GM19324 (cell line): ENCODE results near the gene KHDRBS2.
"Not testable (repeated sequence)": the region's sequence is repeated elsewhere in the genome, so short reads cannot be mapped to it uniquely, and the experiment has no call there.

Source experiments
- ATAC-seq: cut with Tn5 transposase; IDR thresholded peaks from one replicate; pipeline ENCODE4 v1.9.1; 2021; ENCODE audit warnings: mild to moderate bottlenecking, moderate library complexity; ENCODE audit not compliant: unreplicated experiment, low FRiP score

The KHDRBS2 gene

GRCh38 chr6:61886608-61887259, 399.3 kb downstream of the KHDRBS2 start:
- ATAC-seq, result no peak

- ATAC-seq, result no peak
These were observed 416.2 kb downstream of the KHDRBS2 start for GRCh38 chr6:61869632-61870400.

- ATAC-seq, result no peak
These were observed 417.4 kb downstream of the KHDRBS2 start for GRCh38 chr6:61868507-61869080.

- ATAC-seq, result no peak
These were observed 418.4 kb downstream of the KHDRBS2 start for GRCh38 chr6:61867635-61868034.

GRCh38 chr6:61857541-61857940, 428.5 kb downstream of the KHDRBS2 start:
- no peak for ATAC-seq

- ATAC-seq, result no peak
These were observed 444.1 kb downstream of the KHDRBS2 start for GRCh38 chr6:61841958-61842357.

GRCh38 chr6:61835237-61835636, 450.8 kb downstream of the KHDRBS2 start:
- no peak for ATAC-seq

- no peak for ATAC-seq
These were observed 452.8 kb downstream of the KHDRBS2 start for GRCh38 chr6:61833176-61833755.

- no peak for ATAC-seq
These were observed 468.3 kb downstream of the KHDRBS2 start for GRCh38 chr6:61817716-61818115.

- no peak for ATAC-seq
These were observed 476.0 kb downstream of the KHDRBS2 start for GRCh38 chr6:61810047-61810446.

- no peak for ATAC-seq
These were observed 476.9 kb downstream of the KHDRBS2 start for GRCh38 chr6:61809004-61809595.

- ATAC-seq, result no peak
These were observed 498.0 kb downstream of the KHDRBS2 start for GRCh38 chr6:61787998-61788397.

GRCh38 chr6:61769446-61769845, 516.6 kb downstream of the KHDRBS2 start:
- not testable (repeated sequence) for ATAC-seq

GRCh38 chr6:61755739-61756138, 530.3 kb downstream of the KHDRBS2 start:
- no peak for ATAC-seq

GRCh38 chr6:61751986-61752385, 534.0 kb downstream of the KHDRBS2 start:
- no peak for ATAC-seq

- ATAC-seq, result no peak
These were observed 540.0 kb downstream of the KHDRBS2 start for GRCh38 chr6:61745994-61746393.

- no peak for ATAC-seq
These were observed 574.2 kb downstream of the KHDRBS2 start for GRCh38 chr6:61711849-61712248.

GRCh38 chr6:61688165-61688564, 597.9 kb downstream of the KHDRBS2 start:
- ATAC-seq, result no peak

GRCh38 chr6:61682562-61682961, 603.5 kb downstream of the KHDRBS2 start:
- ATAC-seq, result no peak

- no peak for ATAC-seq
These were observed 606.4 kb downstream of the KHDRBS2 start for GRCh38 chr6:61679625-61680024.

GRCh38 chr6:61675734-61676133, 610.3 kb downstream of the KHDRBS2 start:
- ATAC-seq, result no peak
